SK-N-SH (cell line): Measurements from ENCODE around the gene NPM1. TPM values are rescaled to one million over a fixed set of nuclear protein-coding genes. Genes with fewer than 3 reads are reported as not detected.

ENCODE experiments used
- CTCF ChIA-PET: fragments of 300-600, 350-600 bp; formaldehyde crosslinking; extraction: SDS; loops from one replicate; lab custom pipeline; 2021; lab: Yijun Ruan, JAX
- POLR2A ChIA-PET: fragments of 350-600 bp; sonication (Branson Sonifier 250); formaldehyde crosslinking; extraction: SDS; loops from one replicate; lab custom pipeline; 2020; ENCODE audit warnings: antibody characterized with exemption, inconsistent platforms; lab: Yijun Ruan, JAX
- DNase-seq: peaks from one replicate; pipeline ENCODE4 v3.0.0; 2012
- H2AFZ ChIP-seq: fragments of 200-600 bp; sonication (generic); 2 replicates; pipeline ENCODE4 v1.8.1; 2016; ENCODE audit warnings: antibody characterized with exemption, mild to moderate bottlenecking, low read depth
- H3F3A ChIP-seq: fragments of 200-600 bp; sonication (generic); replicated peaks from 2 replicates; pipeline ENCODE3; 2016; ENCODE audit warnings: antibody characterized with exemption, mild to moderate bottlenecking; ENCODE audit not compliant: insufficient read depth
- H3K27ac ChIP-seq, 2 experiments: fragments of 200-500 bp in 1 of 2; fragments of 200-600 bp in 1 of 2; sonication (Bioruptor generic) in 1 of 2; sonication (generic), shearing (Covaris generic) in 1 of 2; 2 replicates each; pipeline versions ENCODE4 v1.5.1 to v1.6.1; 2014 to 2016; ENCODE audit warnings: low read depth in 2 of 2, inconsistent platforms in 1 of 2, low read length in 1 of 2, mild to moderate bottlenecking in 1 of 2, mixed read lengths in 1 of 2
- H3K27me3 ChIP-seq: fragments of 200-600 bp; sonication (generic), shearing (Covaris generic); 2 replicates; pipeline ENCODE4 v1.6.1; 2016; ENCODE audit warnings: mixed run types; ENCODE audit not compliant: insufficient read depth
- H3K36me3 ChIP-seq, 2 experiments: fragments of 200-500 bp in 1 of 2; fragments of 200-600 bp in 1 of 2; sonication (Bioruptor generic) in 1 of 2; sonication (generic) in 1 of 2; replicated peaks in 1 of 2; 2 replicates each; pipeline versions ENCODE3 to v1.5.1; 2014 to 2016; ENCODE audit warnings: low read length in 1 of 2, mild to moderate bottlenecking in 1 of 2; ENCODE audit not compliant: insufficient read depth in 2 of 2, control insufficient read depth in 1 of 2
- H3K4me1 ChIP-seq, 2 experiments: fragments of 200-500 bp in 1 of 2; fragments of 200-600 bp in 1 of 2; sonication (Bioruptor generic) in 1 of 2; sonication (generic), shearing (Covaris generic) in 1 of 2; 2 replicates each; pipeline versions ENCODE4 v1.5.1 to v1.6.1; 2014 to 2016; ENCODE audit warnings: low read depth in 1 of 2, low read length in 1 of 2, mixed run types in 1 of 2; ENCODE audit not compliant: insufficient read depth in 2 of 2, control insufficient read depth in 1 of 2
- H3K4me2 ChIP-seq: fragments of 200-600 bp; sonication (generic), shearing (Covaris generic); 2 replicates; pipeline ENCODE4 v1.6.1; 2017; ENCODE audit warnings: mixed run types
- H3K4me3 ChIP-seq, 2 experiments: fragments of 200-500 bp in 1 of 2; fragments of 200-600 bp in 1 of 2; sonication (Bioruptor generic) in 1 of 2; sonication (generic), shearing (Covaris generic) in 1 of 2; 2 replicates each; pipeline versions ENCODE4 v1.5.1 to v1.8.1; 2014 to 2016; ENCODE audit warnings: low read depth in 2 of 2, inconsistent platforms in 1 of 2, low read length in 1 of 2, mild to moderate bottlenecking in 1 of 2, mixed read lengths in 1 of 2, moderate library complexity in 1 of 2
- H3K79me2 ChIP-seq: fragments of 200-600 bp; sonication (generic); 2 replicates; pipeline ENCODE4 v1.8.1; 2017; ENCODE audit warnings: mild to moderate bottlenecking; ENCODE audit not compliant: insufficient read depth
- H3K9ac ChIP-seq: fragments of 200-600 bp; sonication (generic); 2 replicates; pipeline ENCODE4 v1.6.1; 2017; ENCODE audit warnings: mixed run types
- H3K9me2 ChIP-seq: fragments of 200-600 bp; sonication (generic); 2 replicates; pipeline ENCODE4 v1.6.1; 2017; ENCODE audit warnings: mixed run types
- H3K9me3 ChIP-seq: fragments of 200-600 bp; sonication (generic); 2 replicates; pipeline ENCODE4 v1.6.1; 2017; ENCODE audit warnings: mixed run types, mild to moderate bottlenecking, moderate library complexity
- H4K20me1 ChIP-seq: fragments of 200-600 bp; sonication (generic); 2 replicates; pipeline ENCODE4 v1.6.1; 2017; ENCODE audit warnings: mild to moderate bottlenecking, mixed run types; ENCODE audit not compliant: insufficient read depth
- CHD2 ChIP-seq: fragments of 150-350 bp; IDR thresholded peaks from 2 replicates; pipeline ENCODE4 v1.6.1; 2018; ENCODE audit warnings: low read length; ENCODE audit not compliant: partially characterized antibody
- CTCF ChIP-seq: fragments of 200-600 bp; sonication (generic); IDR thresholded peaks from 2 replicates; pipeline ENCODE4 v1.6.1; 2017; ENCODE audit warnings: antibody characterized with exemption, mild to moderate bottlenecking, moderate library complexity
- ELF1 ChIP-seq: IDR thresholded peaks from 2 replicates; pipeline ENCODE4 v1.4.0; 2012
- FOSL2 ChIP-seq: IDR thresholded peaks from 2 replicates; pipeline ENCODE4 v1.4.0; 2012; ENCODE audit warnings: low read depth, mild to moderate bottlenecking, moderate library complexity, borderline replicate concordance
- FOXJ3 ChIP-seq: sonication (generic); formaldehyde crosslinking; IDR thresholded peaks from 2 replicates; pipeline ENCODE4 v1.5.1; 2020; ENCODE audit warnings: mild to moderate bottlenecking, missing genetic modification reagents
- GABPA ChIP-seq: IDR thresholded peaks from 2 replicates; pipeline ENCODE4 v1.4.0; 2012; ENCODE audit warnings: low read depth, mild to moderate bottlenecking
- GATA2 ChIP-seq: sonication (generic); formaldehyde crosslinking; IDR thresholded peaks from 2 replicates; pipeline ENCODE4 v1.5.0; 2020; ENCODE audit warnings: mild to moderate bottlenecking, missing genetic modification reagents
- IRF3 ChIP-seq: fragments of 150-350 bp; IDR thresholded peaks from 2 replicates; pipeline ENCODE4 v1.6.1; 2016; ENCODE audit warnings: mild to moderate bottlenecking, low read depth, low read length
- MEF2A ChIP-seq: IDR thresholded peaks from 2 replicates; pipeline ENCODE4 v1.4.0; 2012; ENCODE audit warnings: low read depth, borderline replicate concordance
- MXI1 ChIP-seq: IDR thresholded peaks from 2 replicates; pipeline ENCODE4 v1.6.1; 2012; ENCODE audit warnings: mild to moderate bottlenecking, low read depth, low read length, improper control_type of control experiment
- RAD21 ChIP-seq: IDR thresholded peaks from 2 replicates; pipeline ENCODE4 v1.6.1; 2012; ENCODE audit warnings: mild to moderate bottlenecking, low read length
- RCOR1 ChIP-seq: fragments of 150-350 bp; IDR thresholded peaks from 2 replicates; pipeline ENCODE4 v1.6.1; 2017; ENCODE audit warnings: antibody characterized with exemption, low read length
- RXRA ChIP-seq: IDR thresholded peaks from 2 replicates; pipeline ENCODE4 v1.4.0; 2012; ENCODE audit warnings: low read depth, mild to moderate bottlenecking, borderline replicate concordance
- SMC3 ChIP-seq: IDR thresholded peaks from 2 replicates; pipeline ENCODE4 v1.6.1; 2012; ENCODE audit warnings: low read depth, low read length, improper control_type of control experiment
- USF1 ChIP-seq: IDR thresholded peaks from 2 replicates; pipeline ENCODE4 v1.4.0; 2012; ENCODE audit warnings: low read depth, borderline replicate concordance
- YY1 ChIP-seq: IDR thresholded peaks from 2 replicates; pipeline ENCODE4 v1.4.0; 2012; ENCODE audit warnings: low read depth, mild to moderate bottlenecking
- ZBTB33 ChIP-seq: IDR thresholded peaks from 2 replicates; pipeline ENCODE4 v1.4.0; 2012; ENCODE audit warnings: low read depth, borderline replicate concordance
- WGBS: methylation state at CpG from one replicate; pipeline ENCODE4 v1.1.6; 2017; ENCODE audit warnings: low lambda C conversion rate; 5-methylcytosine and 5-hydroxymethylcytosine counted together
- polyA plus RNA-seq, 3 experiments: library from polyadenylated mRNA; depleted of rRNA; stranded (reverse); fragments of >200 nt; gene quantifications; 2 replicates each; pipeline ENCODE4 v1.2.3, GENCODE V29; 2012

The NPM1 gene
- polyA plus RNA-seq, 1 of the 3 experiments (the other 2 are of a cell fraction) = 4,764 TPM

GRCh38 chr5:171386861-171387344 is 746 bp upstream of the NPM1 start:
- Histone ChIP-seq H3K79me2 (peaks cover 42% of the 10 kb centered on the region), H3K4me2 (peak overlapping the region; percentile 76), H3K4me3 (peak overlapping the region; percentile 65 to 77), H3K9me2 (no peaks in the 10 kb centered on the region), H3K9ac (peak overlapping the region; percentile 89), H2AFZ (peak overlapping the region; percentile 99), H3K36me3 (peaks cover 24 to 28% of the 10 kb centered on the region in 2 experiments), H3K27ac (peak overlapping the region; percentile 80 to 92), H3K9me3 (no peaks in the 10 kb centered on the region), H4K20me1 (peaks cover 40% of the 10 kb centered on the region), H3K27me3 (no peaks in the 10 kb centered on the region), H3F3A (peaks cover 12% of the 10 kb centered on the region), H3K4me1 (peaks cover 7 to 12% of the 10 kb centered on the region in 2 experiments; a peak in 3 of 4 replicates)
- ChIA-PET POLR2A (interaction anchor here (0.6 to 2.3 kb wide), 9 partner anchors 8 to 181 kb away, joined by 3 to 9 read pairs (median 4); partner anchors contain the start of gene TLX3), CTCF (interaction anchor here (1.2 to 1.5 kb wide), 2 partner anchors 45 to 181 kb away, joined by 3 to 4 read pairs; no protein-coding TSS in a partner anchor)
- TF ChIP-seq MXI1 (no peak), CHD2 (no peak), IRF3 (no peak), SMC3 (no peak), ELF1 (no peak), RXRA (no peak), GATA2 (no peak), FOSL2 (no peak), RAD21 (no peak), GABPA (no peak), RCOR1 (no peak), MEF2A (no peak), FOXJ3 (CRISPR knock-in tag) (no peak), CTCF (no peak), ZBTB33 (no peak), USF1 (no peak), YY1 (no peak)
- peak; percentile 31 for DNase-seq
- 10% methylated on average over 20 of the region's 20 CpGs for WGBS
